ENCODE results near the gene SIPA1L3. TPM values are rescaled to one million over a fixed set of nuclear protein-coding genes. Genes with fewer than 3 reads are reported as not detected.

The SIPA1L3 gene
- total and polyA plus RNA-seq, 10 of the 15 experiments (the other 5 are each of a cell fraction or from before 2014, with no cell fraction given): 0.24 to 66.2 (median 19.1) TPM

DNA sequence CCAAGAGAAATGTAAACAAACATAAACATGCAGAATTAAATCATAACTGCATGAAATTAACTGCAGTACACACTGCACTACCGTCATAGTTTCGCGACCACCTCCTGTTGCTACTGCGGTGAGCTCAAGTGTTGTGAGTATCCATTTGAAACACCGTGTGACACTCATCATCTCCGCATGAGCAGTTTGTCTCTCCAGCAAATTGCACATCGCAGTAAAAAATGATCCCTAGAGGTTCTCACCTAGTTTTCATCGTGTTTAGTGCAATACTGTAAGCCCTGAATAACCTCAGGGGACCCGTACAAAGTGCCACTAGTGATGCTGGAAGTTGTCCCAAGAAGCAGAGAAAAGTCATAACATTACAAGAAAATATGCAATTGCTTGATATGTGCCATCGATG lies 169.3 kb downstream of the SIPA1L3 start:
- Histone ChIP-seq H3K4me1 (ENCODE audit: control insufficient read depth, insufficient read depth, low read length) (peaks cover 16% of the 10 kb centered on the region), H3K27me3 (replicated peaks in 1 of 2; ENCODE audit: control insufficient read depth in 2 of 2, insufficient read depth in 2 of 2, low read length in 1 of 2) (no peaks in the 10 kb centered on the region), H3K9me3 (replicated peaks; ENCODE audit: control insufficient read depth, insufficient read depth, low read length) (no peaks in the 10 kb centered on the region; the same call in 2 of the 3 replicates), H3K79me2 (ENCODE audit: control insufficient read depth, insufficient read depth, low read length) (no peaks in the 10 kb centered on the region; the same call in 1 of the 2 replicates), H3K9ac (ENCODE audit: control insufficient read depth, insufficient read depth, low read length) (no peak overlapping the region), H3K27ac (ENCODE audit: control insufficient read depth, insufficient read depth) (no peak overlapping the region), H4K20me1 (ENCODE audit: control insufficient read depth, insufficient read depth) (no peaks in the 10 kb centered on the region; the same call in 1 of the 2 replicates), H3K4me2 (ENCODE audit: control insufficient read depth, insufficient read depth) (no peak overlapping the region), H3K36me3 (ENCODE audit: control insufficient read depth in 2 of 2, insufficient read depth in 2 of 2, low read length in 1 of 2) (peaks cover 7 to 14% of the 10 kb centered on the region in 2 experiments; a peak in 3 of 4 replicates), H2AFZ (ENCODE audit: control insufficient read depth, low read depth, low read length) (no peak overlapping the region), H3K4me3 (no peak overlapping the region)
- no TSS peak for BruUV-seq (replicated peaks)
- ChIA-PET SMC1A (ENCODE audit: uncharacterized antibody, unreplicated experiment) (interaction anchor here (1.0 to 2.8 kb wide), 2 partner anchors 11 to 17 kb away, joined by 3 to 11 read pairs; no protein-coding TSS in a partner anchor), CTCF (no interaction called here), RAD21 (ENCODE audit: unreplicated experiment) (no interaction called here), POLR2A (no interaction called here)
- FAIRE-seq (no peak), DNase-seq (ENCODE audit: low read depth, low spot score) (no peak), ATAC-seq (no peak)
- in situ Hi-C loops (cut with MboI) (no loop called here), intact Hi-C loops (cut with micrococcal nuclease; ENCODE audit: unreplicated experiment) (no loop called here)
- WGBS (ENCODE audit: insufficient coverage, insufficient replicate concordance, low lambda C conversion rate, missing lambda C conversion rate): 95% methylated on average over 10 of the region's 10 CpGs
- no peak for TF ChIP-seq HDAC2 (IDR thresholded peaks at IDR 0.05)
- TF ChIP-seq, protein P1, sequence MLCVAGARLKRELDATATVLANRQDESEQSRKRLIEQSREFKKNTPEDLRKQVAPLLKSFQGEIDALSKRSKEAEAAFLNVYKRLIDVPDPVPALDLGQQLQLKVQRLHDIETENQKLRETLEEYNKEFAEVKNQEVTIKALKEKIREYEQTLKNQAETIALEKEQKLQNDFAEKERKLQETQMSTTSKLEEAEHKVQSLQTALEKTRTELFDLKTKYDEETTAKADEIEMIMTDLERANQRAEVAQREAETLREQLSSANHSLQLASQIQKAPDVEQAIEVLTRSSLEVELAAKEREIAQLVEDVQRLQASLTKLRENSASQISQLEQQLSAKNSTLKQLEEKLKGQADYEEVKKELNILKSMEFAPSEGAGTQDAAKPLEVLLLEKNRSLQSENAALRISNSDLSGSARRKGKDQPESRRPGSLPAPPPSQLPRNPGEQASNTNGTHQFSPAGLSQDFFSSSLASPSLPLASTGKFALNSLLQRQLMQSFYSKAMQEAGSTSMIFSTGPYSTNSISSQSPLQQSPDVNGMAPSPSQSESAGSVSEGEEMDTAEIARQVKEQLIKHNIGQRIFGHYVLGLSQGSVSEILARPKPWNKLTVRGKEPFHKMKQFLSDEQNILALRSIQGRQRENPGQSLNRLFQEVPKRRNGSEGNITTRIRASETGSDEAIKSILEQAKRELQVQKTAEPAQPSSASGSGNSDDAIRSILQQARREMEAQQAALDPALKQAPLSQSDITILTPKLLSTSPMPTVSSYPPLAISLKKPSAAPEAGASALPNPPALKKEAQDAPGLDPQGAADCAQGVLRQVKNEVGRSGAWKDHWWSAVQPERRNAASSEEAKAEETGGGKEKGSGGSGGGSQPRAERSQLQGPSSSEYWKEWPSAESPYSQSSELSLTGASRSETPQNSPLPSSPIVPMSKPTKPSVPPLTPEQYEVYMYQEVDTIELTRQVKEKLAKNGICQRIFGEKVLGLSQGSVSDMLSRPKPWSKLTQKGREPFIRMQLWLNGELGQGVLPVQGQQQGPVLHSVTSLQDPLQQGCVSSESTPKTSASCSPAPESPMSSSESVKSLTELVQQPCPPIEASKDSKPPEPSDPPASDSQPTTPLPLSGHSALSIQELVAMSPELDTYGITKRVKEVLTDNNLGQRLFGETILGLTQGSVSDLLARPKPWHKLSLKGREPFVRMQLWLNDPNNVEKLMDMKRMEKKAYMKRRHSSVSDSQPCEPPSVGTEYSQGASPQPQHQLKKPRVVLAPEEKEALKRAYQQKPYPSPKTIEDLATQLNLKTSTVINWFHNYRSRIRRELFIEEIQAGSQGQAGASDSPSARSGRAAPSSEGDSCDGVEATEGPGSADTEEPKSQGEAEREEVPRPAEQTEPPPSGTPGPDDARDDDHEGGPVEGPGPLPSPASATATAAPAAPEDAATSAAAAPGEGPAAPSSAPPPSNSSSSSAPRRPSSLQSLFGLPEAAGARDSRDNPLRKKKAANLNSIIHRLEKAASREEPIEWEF (IDR thresholded peaks at IDR 0.05; ENCODE audit: insufficient replicate concordance, low read depth, low read length): no peak
- TF ChIP-seq KDM1A (IDR thresholded peaks at IDR 0.05; ENCODE audit: borderline replicate concordance): no peak
- TF ChIP-seq BMI1 (IDR thresholded peaks at IDR 0.05; ENCODE audit: borderline replicate concordance): no peak
- TF ChIP-seq KLF5 (IDR thresholded peaks at IDR 0.05; ENCODE audit: partially characterized antibody): no peak
- TF ChIP-seq CBFB (IDR thresholded peaks at IDR 0.05; ENCODE audit: low read depth): no peak
- no peak for TF ChIP-seq CBX3 (IDR thresholded peaks at IDR 0.05; ENCODE audit: borderline replicate concordance, low read depth)
- no peak for TF ChIP-seq NR2C1 (IDR thresholded peaks at IDR 0.05)
- no peak for TF ChIP-seq SUZ12 (IDR thresholded peaks at IDR 0.05; ENCODE audit: unreplicated experiment)
- TF ChIP-seq NR2C2 (IDR thresholded peaks at IDR 0.05; ENCODE audit: borderline replicate concordance, control insufficient read depth, insufficient read length, low read depth): no peak
- TF ChIP-seq PBX3 (IDR thresholded peaks at IDR 0.05; ENCODE audit: insufficient replicate concordance, low read depth, low read length): no peak
- TF ChIP-seq HDGF (IDR thresholded peaks at IDR 0.05): no peak
- no peak for TF ChIP-seq SRF (IDR thresholded peaks at IDR 0.05; ENCODE audit: low read depth in 2 of 2, low read length in 2 of 2)
- TF ChIP-seq RAD21 (IDR thresholded peaks at IDR 0.05; ENCODE audit: insufficient read depth, low read depth, low read length): no peak
- TF ChIP-seq MTA2 (IDR thresholded peaks at IDR 0.05; ENCODE audit: low read depth): no peak
- TF ChIP-seq MYB (IDR thresholded peaks at IDR 0.05; ENCODE audit: borderline replicate concordance, low read depth, low read length): no peak

Measured in GM12878 (cell line).